ENCODE results near the gene MRAS. TPM values are rescaled to one million over a fixed set of nuclear protein-coding genes. Genes with fewer than 3 reads are reported as not detected.

MRAS gene
- total and polyA plus RNA-seq, 2 of the 8 experiments (the other 6 are each of a cell fraction or from before 2014, with no cell fraction given): 10.6 to 16.2 TPM

- Histone ChIP-seq H3K79me2 (ENCODE audit: control insufficient read depth in 1 of 2, insufficient read depth in 2 of 2, low read length in 2 of 2) (no peaks in the 10 kb centered on the region), H2BK20ac (ENCODE audit: low read length) (no peak overlapping the region), H2AK5ac (ENCODE audit: low read depth, low read length) (no peak overlapping the region), H3K4ac (replicated peaks; ENCODE audit: insufficient read length, low read depth, low read length) (no peak overlapping the region), H3K4me2 (ENCODE audit: insufficient read depth in 1 of 2, low read depth in 2 of 2, low read length in 2 of 2) (no peak overlapping the region), H3K56ac (replicated peaks; ENCODE audit: insufficient read length, low read depth, low read length) (no peak overlapping the region), H4K8ac (ENCODE audit: extremely low read depth, insufficient read depth, low read length) (no peak overlapping the region), H3K79me1 (ENCODE audit: low read depth, low read length) (peaks cover 3% of the 10 kb centered on the region; the same call in 1 of the 2 replicates), H3K27me3 (replicated peaks in 1 of 4; ENCODE audit: control insufficient read depth in 3 of 4, extremely low read depth in 1 of 4, insufficient read depth in 3 of 4, low read length in 3 of 4) (no peaks in the 10 kb centered on the region), H2BK120ac (replicated peaks; ENCODE audit: low read depth, low read length) (no peak overlapping the region), H3K9ac (replicated peaks in 1 of 4; ENCODE audit: extremely low read depth in 1 of 4, low read depth in 3 of 4, low read length in 3 of 4) (no peak overlapping the region), H3K18ac (ENCODE audit: extremely low read depth, low read length) (no peak overlapping the region), H3K23ac (ENCODE audit: insufficient read length) (no peak overlapping the region), H3K27ac (ENCODE audit: low read depth, low read length) (no peak overlapping the region), H3K4me1 (replicated peaks in 1 of 4; ENCODE audit: control insufficient read depth in 3 of 4, insufficient read depth in 4 of 4, low read length in 3 of 4) (peaks cover 0 to 7% (median 1%) of the 10 kb centered on the region in 4 experiments; a peak in 3 of 7 replicates), H3K14ac (ENCODE audit: insufficient read length) (no peak overlapping the region), H3K23me2 (ENCODE audit: low read depth, low read length) (no peaks in the 10 kb centered on the region), H4K20me1 (replicated peaks in 1 of 2; ENCODE audit: control insufficient read depth in 1 of 2, insufficient read depth in 2 of 2, low read length in 2 of 2) (no peaks in the 10 kb centered on the region), H2BK5ac (ENCODE audit: low read depth, low read length) (no peak overlapping the region), H4K5ac (ENCODE audit: insufficient read length, low read depth, low read length) (no peak overlapping the region), H4K91ac (replicated peaks; ENCODE audit: insufficient read length, low read length) (no peak overlapping the region), H3K36me3 (ENCODE audit: control insufficient read depth in 2 of 4, insufficient read depth in 4 of 4, low read length in 3 of 4) (no peaks in the 10 kb centered on the region), H2BK15ac (ENCODE audit: low read length) (no peak overlapping the region), H3K9me3 (ENCODE audit: insufficient read depth in 2 of 2, low read depth in 1 of 2, low read length in 1 of 2) (no peaks in the 10 kb centered on the region), H2AFZ (ENCODE audit: low read length) (no peak overlapping the region), H2BK12ac (ENCODE audit: low read depth, low read length) (no peak overlapping the region), H3K4me3 (ENCODE audit: extremely low read depth in 1 of 4, insufficient read depth in 2 of 4, low read depth in 3 of 4, low read length in 4 of 4) (no peak overlapping the region)
- no peak for FAIRE-seq
- 86% methylated on average over 4 of the region's 4 CpGs; no CpG with 5 or more reads in 1 of the 2 experiments for WGBS, 2 experiments (ENCODE audit: extremely low coverage in 1 of 2, insufficient coverage in 1 of 2, insufficient read length in 1 of 2, insufficient replicate concordance in 2 of 2, low coverage in 1 of 2, low lambda C conversion rate in 2 of 2, missing lambda C conversion rate in 1 of 2)
- ChIA-PET CTCF (ENCODE audit: partially characterized antibody) (interaction anchor here (1.0 to 1.7 kb wide), 3 partner anchors 8 to 28 kb away, joined by 3 to 4 read pairs (median 4); no protein-coding TSS in a partner anchor), POLR2A (ENCODE audit: partially characterized antibody) (no interaction called here)
- no peak for DNase-seq (ENCODE audit: low read depth in 1 of 2, low spot score in 2 of 2)
- TF ChIP-seq NRF1 (IDR thresholded peaks at IDR 0.05; ENCODE audit: low read depth, low read length): no peak
Measured at GRCh38 chr3:138445654-138446053, 97.3 kb downstream of the MRAS start.
